ENCODE measurements around the gene LMAN1L. TPM values are rescaled to one million over a fixed set of nuclear protein-coding genes. Genes with fewer than 3 reads are reported as not detected.

Gene LMAN1L
- total RNA-seq, 1 donor from 2014 or later, result not detected

DNA sequence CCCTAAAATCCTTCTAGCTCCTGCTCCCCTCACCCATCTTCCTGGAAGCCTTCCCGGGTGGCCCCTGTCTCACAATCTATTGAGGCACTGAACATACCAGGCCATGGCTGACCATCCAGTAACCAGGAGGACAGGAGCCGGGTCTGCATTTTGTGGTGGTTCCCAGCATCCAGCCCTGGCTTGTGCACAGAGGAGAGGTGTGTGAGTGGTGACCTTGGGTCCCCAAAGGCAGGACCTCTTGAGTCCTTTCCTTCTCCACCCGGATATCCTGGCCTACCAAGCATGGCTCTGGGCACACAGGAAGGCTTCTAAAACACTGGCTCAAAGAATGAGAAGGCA, 22.9 kb upstream of the LMAN1L start:
- no peaks in the 10 kb centered on the region for H3K27me3 Mint-ChIP-seq (ENCODE audit: unreplicated experiment)
- H3K4me3 Mint-ChIP-seq (ENCODE audit: unreplicated experiment), result peak overlapping the region; percentile 20
- peak overlapping the region; percentile 90 for H3K27ac Mint-ChIP-seq (ENCODE audit: unreplicated experiment)
- TF ChIP-seq, protein P1, sequence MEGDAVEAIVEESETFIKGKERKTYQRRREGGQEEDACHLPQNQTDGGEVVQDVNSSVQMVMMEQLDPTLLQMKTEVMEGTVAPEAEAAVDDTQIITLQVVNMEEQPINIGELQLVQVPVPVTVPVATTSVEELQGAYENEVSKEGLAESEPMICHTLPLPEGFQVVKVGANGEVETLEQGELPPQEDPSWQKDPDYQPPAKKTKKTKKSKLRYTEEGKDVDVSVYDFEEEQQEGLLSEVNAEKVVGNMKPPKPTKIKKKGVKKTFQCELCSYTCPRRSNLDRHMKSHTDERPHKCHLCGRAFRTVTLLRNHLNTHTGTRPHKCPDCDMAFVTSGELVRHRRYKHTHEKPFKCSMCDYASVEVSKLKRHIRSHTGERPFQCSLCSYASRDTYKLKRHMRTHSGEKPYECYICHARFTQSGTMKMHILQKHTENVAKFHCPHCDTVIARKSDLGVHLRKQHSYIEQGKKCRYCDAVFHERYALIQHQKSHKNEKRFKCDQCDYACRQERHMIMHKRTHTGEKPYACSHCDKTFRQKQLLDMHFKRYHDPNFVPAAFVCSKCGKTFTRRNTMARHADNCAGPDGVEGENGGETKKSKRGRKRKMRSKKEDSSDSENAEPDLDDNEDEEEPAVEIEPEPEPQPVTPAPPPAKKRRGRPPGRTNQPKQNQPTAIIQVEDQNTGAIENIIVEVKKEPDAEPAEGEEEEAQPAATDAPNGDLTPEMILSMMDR (IDR thresholded peaks at IDR 0.05), result no peak
- DNase-seq (ENCODE audit: extremely low spot score, unreplicated experiment), result no peak
- H3K9me3 Mint-ChIP-seq (ENCODE audit: unreplicated experiment), result no peaks in the 10 kb centered on the region
- H3K36me3 Mint-ChIP-seq (ENCODE audit: unreplicated experiment), result no peaks in the 10 kb centered on the region
- H3K4me1 Mint-ChIP-seq (ENCODE audit: unreplicated experiment), result peaks cover 70% of the 10 kb centered on the region

DNA sequence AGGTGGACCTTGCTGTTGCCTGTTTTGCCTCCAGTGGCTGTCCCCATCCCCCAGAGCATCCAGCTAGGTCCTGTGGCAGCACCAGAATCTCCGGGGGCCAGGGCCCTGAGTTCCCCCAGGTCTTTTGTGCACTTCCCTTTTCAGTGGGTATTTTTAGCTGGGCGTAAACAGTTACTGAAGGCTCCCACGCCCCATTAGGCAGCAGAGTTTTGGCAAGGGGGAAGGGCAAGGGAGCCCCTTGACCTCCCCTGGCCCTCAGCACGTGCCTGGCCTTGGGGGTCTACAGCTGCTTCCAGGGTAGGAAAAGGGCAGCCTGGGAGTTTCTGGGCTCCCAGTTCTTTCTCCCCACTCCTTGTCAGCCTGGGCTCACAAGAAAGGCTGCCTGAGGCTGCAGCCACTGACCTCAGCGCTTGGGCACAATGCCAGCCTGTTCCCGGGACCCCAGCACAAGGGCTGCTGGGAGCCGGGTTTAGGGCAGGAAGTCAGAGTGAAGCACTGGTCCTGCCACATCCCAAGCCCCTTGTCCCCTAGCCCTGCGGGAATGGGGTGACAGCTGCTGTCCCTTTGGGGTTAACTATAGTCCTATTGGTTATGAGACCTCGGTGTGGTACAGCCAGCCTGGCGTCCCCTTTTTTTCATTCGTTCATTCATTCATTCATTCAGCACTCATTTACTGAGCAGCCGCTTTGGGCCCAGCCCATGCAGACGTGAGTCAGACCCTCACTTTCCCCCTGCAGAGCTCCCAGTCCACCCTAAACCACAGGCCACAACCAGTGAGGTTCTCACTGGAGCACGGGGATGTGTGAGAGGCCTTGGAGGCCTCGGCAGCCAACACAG, 22.3 kb upstream of the LMAN1L start:
- TF ChIP-seq, protein P1 (IDR thresholded peaks at IDR 0.05), result no peak
- Mint-ChIP-seq H3K36me3 (ENCODE audit: unreplicated experiment) (no peaks in the 10 kb centered on the region), H3K27me3 (ENCODE audit: unreplicated experiment) (no peaks in the 10 kb centered on the region), H3K4me1 (ENCODE audit: unreplicated experiment) (peaks cover 67% of the 10 kb centered on the region), H3K27ac (ENCODE audit: unreplicated experiment) (peak overlapping the region; percentile 90), H3K9me3 (ENCODE audit: unreplicated experiment) (no peaks in the 10 kb centered on the region), H3K4me3 (ENCODE audit: unreplicated experiment) (peak overlapping the region; percentile 45)
- peak; percentile 92 for DNase-seq (ENCODE audit: extremely low spot score, unreplicated experiment)

DNA sequence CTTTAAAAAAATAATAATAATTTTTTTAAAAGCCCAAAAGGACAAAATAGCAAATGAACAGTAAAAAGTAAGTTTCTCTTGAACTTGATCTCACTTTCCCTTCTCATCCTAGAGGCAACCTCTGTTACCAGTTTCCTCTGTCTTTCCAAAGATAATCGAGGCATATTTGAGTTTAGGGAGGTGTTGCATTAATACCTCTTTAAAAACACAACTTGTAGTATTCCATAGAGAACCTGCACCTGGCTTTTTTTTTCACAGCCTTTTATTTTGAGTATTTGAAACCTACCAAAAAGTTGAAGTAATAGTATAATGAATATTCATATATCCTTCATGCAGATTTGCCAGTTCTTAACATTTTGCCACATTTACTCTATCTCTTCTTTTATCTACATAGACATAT, 21.6 kb upstream of the LMAN1L start:
- no peak for DNase-seq (ENCODE audit: extremely low spot score, unreplicated experiment)
- no peaks in the 10 kb centered on the region for H3K27me3 Mint-ChIP-seq (ENCODE audit: unreplicated experiment)
- peaks cover 1% of the 10 kb centered on the region for H3K36me3 Mint-ChIP-seq (ENCODE audit: unreplicated experiment)
- no peaks in the 10 kb centered on the region for H3K9me3 Mint-ChIP-seq (ENCODE audit: unreplicated experiment)
- peak overlapping the region; percentile 90 for H3K27ac Mint-ChIP-seq (ENCODE audit: unreplicated experiment)
- no peak overlapping the region for H3K4me3 Mint-ChIP-seq (ENCODE audit: unreplicated experiment)
- H3K4me1 Mint-ChIP-seq (ENCODE audit: unreplicated experiment), result peaks cover 64% of the 10 kb centered on the region
- TF ChIP-seq, protein P1 (IDR thresholded peaks at IDR 0.05), result no peak

DNA sequence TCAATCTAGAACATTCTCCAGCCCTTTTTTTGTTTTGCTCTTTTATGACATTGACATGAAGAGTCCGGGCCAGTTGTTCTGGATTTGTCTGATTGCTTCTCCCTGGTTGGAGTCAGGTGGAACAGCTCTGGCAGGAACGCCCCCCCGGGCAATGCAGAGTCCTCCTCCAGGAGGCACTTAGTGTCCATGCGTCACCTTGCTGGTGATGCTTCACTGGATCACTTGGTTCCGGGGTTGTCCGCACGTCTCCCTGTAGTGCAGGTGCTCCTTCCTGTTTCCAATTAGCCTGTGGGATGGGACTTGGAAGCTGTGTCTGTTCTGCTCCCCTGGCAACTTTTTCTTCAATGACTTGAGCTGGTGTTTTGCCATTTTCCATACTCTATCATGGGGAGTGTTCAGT, 21.0 kb upstream of the LMAN1L start:
- TF ChIP-seq, protein P1 (IDR thresholded peaks at IDR 0.05), result no peak
- H3K4me1 Mint-ChIP-seq (ENCODE audit: unreplicated experiment), result peaks cover 62% of the 10 kb centered on the region
- no peak overlapping the region for H3K4me3 Mint-ChIP-seq (ENCODE audit: unreplicated experiment)
- no peak for DNase-seq (ENCODE audit: extremely low spot score, unreplicated experiment)
- no peaks in the 10 kb centered on the region for H3K9me3 Mint-ChIP-seq (ENCODE audit: unreplicated experiment)
- peaks cover 3% of the 10 kb centered on the region for H3K36me3 Mint-ChIP-seq (ENCODE audit: unreplicated experiment)
- peak overlapping the region; percentile 90 for H3K27ac Mint-ChIP-seq (ENCODE audit: unreplicated experiment)
- no peaks in the 10 kb centered on the region for H3K27me3 Mint-ChIP-seq (ENCODE audit: unreplicated experiment)

DNA sequence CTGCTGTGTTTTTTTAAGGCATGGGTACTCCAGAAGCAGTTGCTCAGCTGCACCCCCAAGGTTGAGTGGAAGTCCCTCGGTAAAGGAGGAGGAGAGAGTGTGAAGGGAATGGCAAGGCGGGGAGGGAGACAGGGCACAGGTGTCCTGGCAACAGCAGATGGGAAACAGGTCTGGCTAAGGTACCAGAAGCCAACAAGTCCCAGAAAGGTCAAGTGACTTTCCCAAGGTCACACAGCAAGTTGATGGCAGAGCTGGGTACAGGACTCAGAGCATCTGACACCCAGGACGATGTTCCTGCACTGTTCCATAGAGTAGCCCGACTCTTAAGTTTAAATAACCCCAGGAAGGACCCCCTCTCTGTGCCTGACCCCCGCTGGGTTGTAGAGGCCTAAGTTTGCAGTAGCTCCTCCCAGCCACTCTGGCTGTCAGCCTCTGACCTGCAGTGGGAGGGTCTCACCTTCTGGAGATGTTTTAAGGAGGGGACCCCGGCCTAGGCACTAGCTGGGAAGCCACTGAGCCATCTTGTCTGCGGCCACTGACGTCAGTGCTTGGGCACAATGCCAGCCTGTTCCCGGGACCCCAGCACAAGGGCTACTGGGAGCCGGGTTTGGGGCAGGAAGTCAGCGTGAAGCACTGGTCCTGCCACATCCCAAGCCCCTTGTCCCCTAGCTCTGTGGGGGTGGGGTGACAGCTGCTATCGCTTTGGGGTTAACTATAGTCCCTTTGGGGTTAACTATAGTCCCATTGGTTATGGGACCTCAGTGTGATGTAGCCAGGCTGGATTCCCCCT, 20.2 kb upstream of the LMAN1L start:
- H3K27ac Mint-ChIP-seq (ENCODE audit: unreplicated experiment), result peak overlapping the region; percentile 90
- no peak overlapping the region for H3K4me3 Mint-ChIP-seq (ENCODE audit: unreplicated experiment)
- H3K27me3 Mint-ChIP-seq (ENCODE audit: unreplicated experiment), result no peaks in the 10 kb centered on the region
- no peak for DNase-seq (ENCODE audit: extremely low spot score, unreplicated experiment)
- peaks cover 3% of the 10 kb centered on the region for H3K36me3 Mint-ChIP-seq (ENCODE audit: unreplicated experiment)
- H3K9me3 Mint-ChIP-seq (ENCODE audit: unreplicated experiment), result no peaks in the 10 kb centered on the region
- peaks cover 56% of the 10 kb centered on the region for H3K4me1 Mint-ChIP-seq (ENCODE audit: unreplicated experiment)
- TF ChIP-seq, protein P1 (IDR thresholded peaks at IDR 0.05), result no peak
